Measurements from ENCODE around the gene MCUB. TPM values are rescaled to one million over a fixed set of nuclear protein-coding genes. Genes with fewer than 3 reads are reported as not detected.

Gene MCUB
- total and polyA plus RNA-seq, 2 donors (not counting 1 experiment from before 2014, with no cell fraction given): 19.0 to 20.6 TPM

GRCh38 chr4:109607976-109608375 lies 47.9 kb downstream of the MCUB start:
- Histone ChIP-seq H3K79me2 (ENCODE audit: control insufficient read depth, insufficient read depth, low read length) (no peaks in the 10 kb centered on the region), H3K36me3 (ENCODE audit: control insufficient read depth, insufficient read depth, low read length) (no peaks in the 10 kb centered on the region), H3K27me3 (ENCODE audit: control insufficient read depth, insufficient read depth, low read length) (no peaks in the 10 kb centered on the region), H3K27ac (ENCODE audit: insufficient read depth, low read length) (no peak overlapping the region), H3K4me2 (ENCODE audit: extremely low read depth, insufficient read depth, low read length) (no peak overlapping the region), H3K9me3 (ENCODE audit: control insufficient read depth, insufficient read depth, low read depth, low read length) (no peaks in the 10 kb centered on the region), H3K4me1 (ENCODE audit: control insufficient read depth, extremely low read depth, insufficient read depth, low read length) (no peaks in the 10 kb centered on the region), H3K4me3 (replicated peaks in 1 of 4; ENCODE audit: control extremely low read depth in 1 of 4, insufficient read depth in 1 of 4, low read depth in 3 of 4, low read length in 4 of 4) (no peak overlapping the region), H3K9ac (ENCODE audit: insufficient read depth, low read length) (no peak overlapping the region), H2AFZ (ENCODE audit: low read length) (no peak overlapping the region), H4K20me1 (ENCODE audit: control insufficient read depth, extremely low read depth, insufficient read depth, low read length) (no peaks in the 10 kb centered on the region)
- TF ChIP-seq CTCF (conservative IDR thresholded peaks at IDR 0.05 in 1 of 2, IDR thresholded peaks at IDR 0.05 in 1 of 2; ENCODE audit: low read depth in 1 of 2, low read length in 2 of 2) (no peak), EZH2 (IDR thresholded peaks at IDR 0.05; ENCODE audit: low read length, missing control alignments) (no peak)
- no peak for DNase-seq (ENCODE audit: low read depth in 2 of 2)

GRCh38 chr4:109608879-109609278 lies 48.8 kb downstream of the MCUB start:
- H3K4me3 ChIP-seq (replicated peaks in 1 of 4; ENCODE audit: control extremely low read depth in 1 of 4, insufficient read depth in 1 of 4, low read depth in 3 of 4, low read length in 4 of 4): no peak overlapping the region
- no peaks in the 10 kb centered on the region for H3K36me3 ChIP-seq (ENCODE audit: control insufficient read depth, insufficient read depth, low read length)
- H3K4me1 ChIP-seq (ENCODE audit: control insufficient read depth, extremely low read depth, insufficient read depth, low read length): no peaks in the 10 kb centered on the region
- no peaks in the 10 kb centered on the region for H4K20me1 ChIP-seq (ENCODE audit: control insufficient read depth, extremely low read depth, insufficient read depth, low read length)
- H3K27me3 ChIP-seq (ENCODE audit: control insufficient read depth, insufficient read depth, low read length): no peaks in the 10 kb centered on the region
- H2AFZ ChIP-seq (ENCODE audit: low read length): no peak overlapping the region
- peak in 1 of 2 donors; percentile 12 for DNase-seq (ENCODE audit: low read depth in 2 of 2)
- TF ChIP-seq EZH2 (IDR thresholded peaks at IDR 0.05; ENCODE audit: low read length, missing control alignments) (no peak), CTCF (conservative IDR thresholded peaks at IDR 0.05 in 1 of 2, IDR thresholded peaks at IDR 0.05 in 1 of 2; ENCODE audit: low read depth in 1 of 2, low read length in 2 of 2) (no peak)
- no peak overlapping the region for H3K27ac ChIP-seq (ENCODE audit: insufficient read depth, low read length)
- H3K9ac ChIP-seq (ENCODE audit: insufficient read depth, low read length): no peak overlapping the region
- H3K79me2 ChIP-seq (ENCODE audit: control insufficient read depth, insufficient read depth, low read length): no peaks in the 10 kb centered on the region
- no peaks in the 10 kb centered on the region for H3K9me3 ChIP-seq (ENCODE audit: control insufficient read depth, insufficient read depth, low read depth, low read length)
- H3K4me2 ChIP-seq (ENCODE audit: extremely low read depth, insufficient read depth, low read length): no peak overlapping the region

- no peak for TF ChIP-seq CTCF (conservative IDR thresholded peaks at IDR 0.05 in 1 of 2, IDR thresholded peaks at IDR 0.05 in 1 of 2; ENCODE audit: low read depth in 1 of 2, low read length in 2 of 2)
- no peak for TF ChIP-seq EZH2 (IDR thresholded peaks at IDR 0.05; ENCODE audit: low read length, missing control alignments)
- Histone ChIP-seq H3K4me3 (replicated peaks in 1 of 4; ENCODE audit: control extremely low read depth in 1 of 4, insufficient read depth in 1 of 4, low read depth in 3 of 4, low read length in 4 of 4) (no peak overlapping the region), H3K36me3 (ENCODE audit: control insufficient read depth, insufficient read depth, low read length) (no peaks in the 10 kb centered on the region), H3K9me3 (ENCODE audit: control insufficient read depth, insufficient read depth, low read depth, low read length) (no peaks in the 10 kb centered on the region), H2AFZ (ENCODE audit: low read length) (no peak overlapping the region), H3K27ac (ENCODE audit: insufficient read depth, low read length) (no peak overlapping the region), H3K79me2 (ENCODE audit: control insufficient read depth, insufficient read depth, low read length) (no peaks in the 10 kb centered on the region), H3K9ac (ENCODE audit: insufficient read depth, low read length) (no peak overlapping the region), H4K20me1 (ENCODE audit: control insufficient read depth, extremely low read depth, insufficient read depth, low read length) (no peaks in the 10 kb centered on the region), H3K4me2 (ENCODE audit: extremely low read depth, insufficient read depth, low read length) (no peak overlapping the region), H3K27me3 (ENCODE audit: control insufficient read depth, insufficient read depth, low read length) (no peaks in the 10 kb centered on the region), H3K4me1 (ENCODE audit: control insufficient read depth, extremely low read depth, insufficient read depth, low read length) (no peaks in the 10 kb centered on the region)
- no peak for DNase-seq (ENCODE audit: low read depth in 2 of 2)
These were observed 49.4 kb downstream of the MCUB start for GRCh38 chr4:109609431-109609830.

Data from fibroblast of lung (primary cell).